H1 (cell line): ENCODE data around the gene IRF4. TPM values are rescaled to one million over a fixed set of nuclear protein-coding genes. Genes with fewer than 3 reads are reported as not detected.

Experiments
- CTCF ChIA-PET: fragments of 300-600 bp; sonication (Branson Sonifier 250); formaldehyde crosslinking; loops from one replicate; lab custom pipeline; 2021; ENCODE audit not compliant: partially characterized antibody; lab: Charles Lee
- POLR2A ChIA-PET: fragments of 300-600 bp; sonication (Branson Sonifier 250); formaldehyde crosslinking; loops from one replicate; lab custom pipeline; 2021; ENCODE audit warnings: inconsistent platforms; ENCODE audit not compliant: partially characterized antibody; lab: Charles Lee
- DNase-seq, 2 experiments: peaks; one replicate each; pipeline versions ENCODE4 v3.0.0 to v3.0.0-alpha.2; 2010 to 2022; ENCODE audit warnings: low spot score in 2 of 2, low read depth in 1 of 2, mixed read lengths in 1 of 2
- FAIRE-seq: peaks from 2 replicates; lab custom pipeline; 2011; peaks lifted over from hg19 to GRCh38; lab: Jason Lieb, UNC
- H2AFZ ChIP-seq: 2 replicates; pipeline ENCODE4 v1.8.1; 2012; ENCODE audit warnings: low read length, inconsistent platforms
- H2AK5ac ChIP-seq: 2 replicates; pipeline ENCODE4 v1.6.1; 2013; ENCODE audit warnings: low read depth, low read length
- H2BK120ac ChIP-seq: replicated peaks from 2 replicates; pipeline ENCODE3; 2013; ENCODE audit warnings: low read depth, low read length, inconsistent platforms
- H2BK12ac ChIP-seq: 2 replicates; pipeline ENCODE4 v1.6.1; 2013; ENCODE audit warnings: low read depth, low read length
- H2BK15ac ChIP-seq: 2 replicates; pipeline ENCODE4 v1.6.1; 2013; ENCODE audit warnings: low read length
- H2BK20ac ChIP-seq: 2 replicates; pipeline ENCODE4 v1.6.1; 2013; ENCODE audit warnings: low read length
- H2BK5ac ChIP-seq: 2 replicates; pipeline ENCODE4 v1.6.1; 2013; ENCODE audit warnings: low read depth, low read length
- H3K14ac ChIP-seq: 2 replicates; pipeline ENCODE4 v1.6.1; 2013; ENCODE audit warnings: inconsistent platforms; ENCODE audit not compliant: insufficient read length
- H3K18ac ChIP-seq: 2 replicates; pipeline ENCODE4 v1.6.1; 2013; ENCODE audit warnings: low read length; ENCODE audit errors: extremely low read depth
- H3K23ac ChIP-seq: 2 replicates; pipeline ENCODE4 v1.6.1; 2013; ENCODE audit warnings: inconsistent platforms; ENCODE audit not compliant: insufficient read length
- H3K23me2 ChIP-seq: 2 replicates; pipeline ENCODE4 v1.6.1; 2013; ENCODE audit warnings: low read depth, low read length
- H3K27ac ChIP-seq: 2 replicates; pipeline ENCODE4 v1.6.1; 2011; ENCODE audit warnings: low read depth, low read length, inconsistent platforms
- H3K27me3 ChIP-seq, 4 experiments: replicated peaks in 1 of 4; 1 replicate in 1 of 4; 2 replicates in 3 of 4; pipeline versions ENCODE4 v1.6.1 to v1.8.1; 2011 to 2013; ENCODE audit warnings: low read length in 3 of 4, mild to moderate bottlenecking in 3 of 4, inconsistent platforms in 2 of 4, mixed read lengths in 2 of 4, moderate library complexity in 1 of 4; ENCODE audit not compliant: control insufficient read depth in 3 of 4, insufficient read depth in 3 of 4; ENCODE audit errors: extremely low read depth in 1 of 4
- H3K36me3 ChIP-seq, 4 experiments: 2 replicates each; pipeline versions ENCODE4 v1.6.1 to v1.8.1; 2011 to 2013; ENCODE audit warnings: mild to moderate bottlenecking in 4 of 4, low read length in 3 of 4, moderate library complexity in 2 of 4, control low read depth in 1 of 4, inconsistent platforms in 1 of 4; ENCODE audit not compliant: insufficient read depth in 4 of 4, control insufficient read depth in 2 of 4
- H3K4ac ChIP-seq: replicated peaks from 2 replicates; pipeline ENCODE3; 2013; ENCODE audit warnings: low read length, low read depth, mixed read lengths, inconsistent platforms; ENCODE audit not compliant: insufficient read length
- H3K4me1 ChIP-seq, 4 experiments: replicated peaks in 1 of 4; 1 replicate in 1 of 4; 2 replicates in 3 of 4; pipeline versions ENCODE4 v1.6.1 to v1.8.1; 2011 to 2013; ENCODE audit warnings: low read length in 3 of 4, inconsistent platforms in 2 of 4, mixed read lengths in 1 of 4; ENCODE audit not compliant: insufficient read depth in 4 of 4, control insufficient read depth in 3 of 4
- H3K4me2 ChIP-seq, 2 experiments: 2 replicates each; pipeline versions ENCODE4 v1.6.1 to v1.8.1; 2011 to 2013; ENCODE audit warnings: low read depth in 2 of 2, low read length in 2 of 2, control low read depth in 1 of 2, inconsistent platforms in 1 of 2, mild to moderate bottlenecking in 1 of 2; ENCODE audit not compliant: insufficient read depth in 1 of 2
- H3K4me3 ChIP-seq, 4 experiments: fragments of 200-600, 300-600 bp in 1 of 4; sonication (generic), shearing (Covaris generic), sonication (Bioruptor Twin) in 1 of 4; 2 replicates each; pipeline versions ENCODE4 v1.5.1 to v1.8.1; 2011 to 2016; ENCODE audit warnings: low read length in 4 of 4, low read depth in 3 of 4, control low read depth in 2 of 4, inconsistent platforms in 2 of 4, mild to moderate bottlenecking in 2 of 4, mixed read lengths in 1 of 4, moderate library complexity in 1 of 4; ENCODE audit not compliant: insufficient read depth in 2 of 4; ENCODE audit errors: extremely low read depth in 1 of 4
- H3K56ac ChIP-seq: replicated peaks from 2 replicates; pipeline ENCODE3; 2013; ENCODE audit warnings: low read depth, mild to moderate bottlenecking, mixed read lengths, low read length, inconsistent platforms; ENCODE audit not compliant: insufficient read length
- H3K79me1 ChIP-seq: 2 replicates; pipeline ENCODE4 v1.6.1; 2013; ENCODE audit warnings: low read depth, low read length, control low read depth
- H3K79me2 ChIP-seq, 2 experiments: 2 replicates each; pipeline versions ENCODE4 v1.6.1 to v1.8.1; 2012 to 2013; ENCODE audit warnings: low read length in 2 of 2, mild to moderate bottlenecking in 2 of 2, inconsistent platforms in 1 of 2; ENCODE audit not compliant: insufficient read depth in 2 of 2, control insufficient read depth in 1 of 2
- H3K9ac ChIP-seq, 4 experiments: replicated peaks in 1 of 4; 1 replicate in 1 of 4; 2 replicates in 3 of 4; pipeline versions ENCODE4 v1.6.1 to v1.8.1; 2011 to 2013; ENCODE audit warnings: low read depth in 3 of 4, low read length in 3 of 4, control low read depth in 2 of 4, mild to moderate bottlenecking in 2 of 4, moderate library complexity in 2 of 4, inconsistent platforms in 1 of 4; ENCODE audit errors: extremely low read depth in 1 of 4
- H3K9me3 ChIP-seq, 2 experiments: 2 replicates each; pipeline versions ENCODE4 v1.6.1 to v1.8.1; 2012 to 2013; ENCODE audit warnings: mild to moderate bottlenecking in 2 of 2, moderate library complexity in 2 of 2, control low read depth in 1 of 2, inconsistent platforms in 1 of 2, low read depth in 1 of 2, low read length in 1 of 2, mixed read lengths in 1 of 2; ENCODE audit not compliant: insufficient read depth in 2 of 2
- H4K20me1 ChIP-seq, 2 experiments: replicated peaks in 1 of 2; 2 replicates each; pipeline versions ENCODE3 to v1.8.1; 2011 to 2013; ENCODE audit warnings: inconsistent platforms in 2 of 2, low read length in 2 of 2, mild to moderate bottlenecking in 1 of 2; ENCODE audit not compliant: insufficient read depth in 2 of 2, control insufficient read depth in 1 of 2
- H4K5ac ChIP-seq: 2 replicates; pipeline ENCODE4 v1.6.1; 2013; ENCODE audit warnings: low read length, low read depth, mixed read lengths, inconsistent platforms; ENCODE audit not compliant: insufficient read length
- H4K8ac ChIP-seq: 2 replicates; pipeline ENCODE4 v1.8.0; 2013; ENCODE audit warnings: mild to moderate bottlenecking, moderate library complexity, low read length, inconsistent platforms; ENCODE audit not compliant: insufficient read depth; ENCODE audit errors: extremely low read depth
- H4K91ac ChIP-seq: replicated peaks from 2 replicates; pipeline ENCODE3; 2013; ENCODE audit warnings: low read length, mixed read lengths, inconsistent platforms; ENCODE audit not compliant: insufficient read length
- CBX5 ChIP-seq: fragments of 300-800, 300-1000 bp; sonication (generic); IDR thresholded peaks from 2 replicates; pipeline ENCODE4 v1.7.1; 2016; ENCODE audit warnings: antibody characterized with exemption, low read length, low read depth
- GTF2F1 ChIP-seq: IDR thresholded peaks from 2 replicates; pipeline ENCODE4 v1.6.1; 2012; ENCODE audit warnings: low read depth, low read length, improper control_type of control experiment, borderline replicate concordance
- KDM4A ChIP-seq: IDR thresholded peaks from one replicate; pipeline ENCODE4 v1.7.1; 2012; ENCODE audit warnings: low read depth, mild to moderate bottlenecking, moderate library complexity, low read length, inconsistent platforms; ENCODE audit not compliant: severe bottlenecking
- RXRA ChIP-seq: IDR thresholded peaks from 2 replicates; pipeline ENCODE4 v1.6.1; 2011; ENCODE audit warnings: low read depth, mild to moderate bottlenecking, low read length, moderate library complexity; ENCODE audit not compliant: insufficient read depth
- SIX5 ChIP-seq: IDR thresholded peaks from 2 replicates; pipeline ENCODE4 v1.6.1; 2011; ENCODE audit warnings: mild to moderate bottlenecking, low read depth, low read length
- SP2 ChIP-seq: IDR thresholded peaks from 2 replicates; pipeline ENCODE4 v1.6.1; 2012; ENCODE audit warnings: mild to moderate bottlenecking, low read length, inconsistent platforms
- SUZ12 ChIP-seq: fragments of 200-600 bp; sonication (generic); IDR thresholded peaks from 2 replicates; pipeline ENCODE4 v1.6.1; 2012; ENCODE audit warnings: mild to moderate bottlenecking, inconsistent platforms, low read length, moderate library complexity, mixed read lengths
- TEAD4 ChIP-seq: IDR thresholded peaks from 2 replicates; pipeline ENCODE4 v1.6.1; 2012; ENCODE audit warnings: low read depth, low read length, inconsistent platforms, mixed read lengths
- WGBS, 2 experiments: shearing (Covaris generic) in 1 of 2; methylation state at CpG; one replicate each; pipeline versions ENCODE4 v1.1.6 to v1.1.7; 2013 to 2015; ENCODE audit warnings: low lambda C conversion rate in 2 of 2, mixed read lengths in 2 of 2, inconsistent platforms in 1 of 2, low coverage in 1 of 2, missing lambda C conversion rate in 1 of 2; ENCODE audit not compliant: insufficient replicate concordance in 2 of 2, insufficient coverage in 1 of 2, insufficient read length in 1 of 2; ENCODE audit errors: extremely low coverage in 1 of 2, missing lambda C conversion rate in 1 of 2; 5-methylcytosine and 5-hydroxymethylcytosine counted together
- polyA plus RNA-seq, 7 experiments: library from polyadenylated mRNA; depleted of rRNA in 3 of 7; stranded (reverse) in 5 of 7; unstranded in 2 of 7; fragments of >200 nt in 5 of 7; fragments of 200-250 nt in 2 of 7; gene quantifications; 1 replicate in 5 of 7; 2 replicates in 1 of 7; 4 replicates in 1 of 7; pipeline versions ENCODE4 v1.2.1 to v1.2.3, GENCODE V29; 2011 to 2013; ENCODE audit warnings: missing spikeins in 2 of 7, mixed read lengths in 2 of 7
- total RNA-seq: library from RNA; stranded (reverse); fragmentation: NEBNext Ultra II Directional; extraction: Animal tissue kit (Norgen Biotek cat#: 25700); gene quantifications from 2 replicates; pipeline ENCODE4 v1.2.1, GENCODE V29; 2021

Gene IRF4
- total and polyA plus RNA-seq, 2 of the 8 experiments (the other 6 are each of a cell fraction or from before 2014, with no cell fraction given), result 0.77 to 2.1 TPM

GRCh38 chr6:389143-389542, 2.4 kb upstream of the IRF4 start:
- DNase-seq, result no peak
- FAIRE-seq, result no peak
- H3K27me3 ChIP-seq, result peaks cover 20 to 50% (median 47%) of the 10 kb centered on the region in 4 experiments
- H2BK120ac ChIP-seq, result no peak overlapping the region
- POLR2A ChIA-PET, result no interaction called here
- no peak overlapping the region for H2BK15ac ChIP-seq
- TF ChIP-seq GTF2F1 (no peak), RXRA (no peak), SUZ12 (no peak), SIX5 (no peak), KDM4A (no peak), TEAD4 (no peak), SP2 (no peak), CBX5 (no peak)
- no peak overlapping the region for H2BK20ac ChIP-seq
- no peak overlapping the region for H3K14ac ChIP-seq
- no peak overlapping the region for H4K91ac ChIP-seq
- H3K79me1 ChIP-seq, result no peaks in the 10 kb centered on the region
- H3K9me3 ChIP-seq, result no peaks in the 10 kb centered on the region
- CTCF ChIA-PET, result interaction anchor here (1.0 kb wide), 2 partner anchors 18 to 142 kb away, joined by 3 to 4 read pairs; no protein-coding TSS in a partner anchor
- no peak overlapping the region for H2BK12ac ChIP-seq
- H3K56ac ChIP-seq, result no peak overlapping the region
- H3K9ac ChIP-seq, result no peak overlapping the region
- no peak overlapping the region for H3K18ac ChIP-seq
- no peak overlapping the region for H2AFZ ChIP-seq
- H3K4me2 ChIP-seq, result no peak overlapping the region
- H3K79me2 ChIP-seq, result no peaks in the 10 kb centered on the region
- H3K4me1 ChIP-seq, result peaks cover 2 to 6% (median 3%) of the 10 kb centered on the region in 4 experiments; a peak in 4 of 7 replicates
- no peak overlapping the region for H3K4me3 ChIP-seq
- H2AK5ac ChIP-seq, result no peak overlapping the region
- H3K27ac ChIP-seq, result no peak overlapping the region
- H3K4ac ChIP-seq, result no peak overlapping the region
- 88% methylated on average over 7 of the region's 7 CpGs; no CpG with 5 or more reads in 1 of the 2 experiments for WGBS, 2 experiments
- H3K36me3 ChIP-seq, result peaks cover 0 to 8% (median 0%) of the 10 kb centered on the region in 4 experiments; a peak in 1 of 8 replicates
- peaks cover 0 to 4% of the 10 kb centered on the region in 2 experiments for H4K20me1 ChIP-seq
- H3K23me2 ChIP-seq, result peaks cover 17% of the 10 kb centered on the region; the same call in 1 of the 2 replicates
- no peak overlapping the region for H3K23ac ChIP-seq
- H4K8ac ChIP-seq, result no peak overlapping the region
- no peak overlapping the region for H2BK5ac ChIP-seq
- H4K5ac ChIP-seq, result no peak overlapping the region
